ENCODE data around the gene SND1.

Gene SND1

GRCh38 chr7:127914693-127915092, 262.7 kb downstream of the SND1 start:
- DNase-seq, result no peak

DNA sequence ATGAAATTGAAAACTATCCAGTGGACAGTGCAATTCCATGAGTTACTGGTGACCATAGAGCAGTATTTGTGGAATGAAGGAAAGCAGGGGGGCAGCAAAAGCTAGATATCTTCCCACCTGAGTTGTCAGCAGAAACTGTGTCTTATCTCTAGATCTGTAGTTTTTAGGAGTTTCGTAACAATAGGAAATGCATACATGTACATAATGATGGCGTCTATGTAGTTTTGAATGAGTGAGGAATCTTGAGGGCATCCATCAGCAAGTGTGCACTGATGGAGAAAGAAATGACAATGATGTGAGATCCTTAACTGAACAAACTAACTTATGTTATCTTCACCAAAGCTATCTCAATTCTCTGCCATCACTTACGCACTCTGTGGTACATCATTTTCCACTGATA, 264.7 kb downstream of the SND1 start:
- no peak for DNase-seq

DNA sequence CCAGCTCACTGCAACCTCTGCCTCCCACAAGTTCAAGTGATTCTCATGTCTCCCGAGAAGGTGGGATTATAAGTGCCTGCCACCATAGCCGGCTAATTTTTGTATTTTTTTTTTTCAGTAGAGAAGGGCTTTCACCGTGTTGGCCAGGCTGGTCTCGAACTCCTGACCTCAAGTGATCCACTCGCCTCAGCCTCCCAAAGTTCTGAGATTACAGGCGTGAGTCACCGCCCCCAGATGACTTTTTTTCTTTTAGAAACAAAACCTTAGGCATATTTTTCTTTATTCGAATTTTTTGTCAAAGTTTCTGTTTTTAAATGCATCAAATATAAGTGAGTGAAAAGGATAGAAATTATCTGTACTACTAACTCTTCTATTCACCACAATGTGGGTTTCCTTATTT, 266.1 kb downstream of the SND1 start:
- no peak for DNase-seq

GRCh38 chr7:127920787-127921438, 268.9 kb downstream of the SND1 start:
- DNase-seq, result peak; percentile 31

DNA sequence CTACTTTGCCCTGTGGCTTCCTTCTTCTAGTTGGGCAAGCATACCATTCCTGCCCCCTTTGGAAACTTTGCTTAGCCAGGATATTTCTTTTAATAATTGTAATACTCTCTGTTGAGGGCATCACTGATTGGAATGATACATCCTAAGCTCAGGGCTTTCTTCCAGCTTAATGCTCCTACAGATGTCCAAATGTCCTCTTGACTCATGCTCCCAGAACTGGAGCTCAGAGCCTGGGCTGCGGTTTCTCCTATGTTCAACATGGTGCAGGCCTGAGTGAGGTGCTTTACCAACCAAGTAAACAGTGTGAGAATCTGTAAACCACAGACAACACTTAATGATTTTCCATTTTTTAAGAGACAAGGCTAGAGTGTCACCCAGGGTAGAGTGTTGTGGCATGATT, 270.7 kb downstream of the SND1 start:
- no peak for DNase-seq

GRCh38 chr7:127924874-127925273, 272.9 kb downstream of the SND1 start:
- no peak for DNase-seq

GRCh38 chr7:127927348-127927696, 275.3 kb downstream of the SND1 start:
- peak; percentile 69 for DNase-seq

DNA sequence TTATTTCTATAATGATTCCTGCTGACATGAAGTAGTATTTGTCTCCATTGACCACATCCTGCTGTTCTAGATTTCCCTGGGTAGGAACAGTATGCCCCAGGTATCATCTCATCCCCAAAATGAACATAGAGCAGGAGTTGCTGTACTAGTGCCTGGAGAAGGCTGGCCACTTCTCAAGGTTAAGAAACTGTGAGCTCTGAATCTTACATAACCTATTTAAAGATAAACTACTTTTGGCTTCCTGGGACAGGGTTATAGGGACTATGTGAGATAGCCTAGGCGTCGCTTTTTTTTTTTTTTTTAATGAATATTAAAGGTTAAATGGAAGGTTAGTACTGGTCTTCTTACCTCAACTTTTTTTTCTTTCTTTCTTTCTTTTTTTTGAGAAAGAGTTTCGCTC, 276.2 kb downstream of the SND1 start:
- DNase-seq, result no peak

- no peak for DNase-seq
These were observed 276.9 kb downstream of the SND1 start for GRCh38 chr7:127928852-127929251.

DNA sequence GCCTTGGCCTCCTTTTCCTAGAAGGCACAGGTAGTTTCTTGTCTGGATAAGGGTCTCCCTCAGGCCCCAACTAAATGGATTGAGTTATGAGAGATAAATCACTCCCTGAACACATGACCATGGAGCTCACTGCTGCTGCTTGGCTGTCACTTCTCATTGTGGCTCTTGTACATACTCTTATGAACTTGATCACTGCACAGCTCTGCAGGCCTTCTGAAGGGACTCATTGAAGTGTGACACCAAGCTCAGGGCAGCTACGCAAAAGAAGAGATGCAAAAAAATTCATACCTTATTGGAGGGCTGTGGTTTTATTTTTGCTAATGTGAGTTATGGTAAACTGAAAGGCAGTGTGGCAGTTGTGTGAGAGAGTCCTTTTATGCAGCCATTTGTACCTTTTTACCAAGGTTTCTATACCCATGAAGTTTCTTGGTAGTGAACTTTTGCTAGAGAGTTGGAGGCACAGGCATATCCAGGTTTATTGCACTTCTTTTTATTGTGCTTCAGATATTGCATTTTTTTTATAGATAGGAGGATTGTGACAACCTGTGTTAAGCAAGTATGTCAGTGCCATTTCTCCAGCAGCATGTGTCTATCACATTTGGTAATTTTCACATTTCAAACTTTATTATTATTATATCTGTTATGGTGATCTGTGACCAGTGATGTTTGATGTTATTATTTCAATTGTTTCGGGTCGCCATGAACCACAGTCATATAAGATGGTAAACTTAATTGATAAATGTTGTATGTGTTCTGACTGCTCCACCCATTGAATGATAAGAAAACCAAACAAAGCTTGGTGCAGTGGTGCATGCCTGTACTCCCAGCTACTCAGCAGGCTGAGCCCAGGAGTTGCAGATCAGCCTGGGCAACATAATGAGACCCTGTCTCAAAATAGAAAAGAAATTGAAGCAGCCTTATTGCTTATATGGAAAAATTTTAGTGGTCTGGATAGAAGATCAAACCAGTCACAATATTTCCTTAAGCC, 278.6 kb downstream of the SND1 start:
- no peak for DNase-seq

DNA sequence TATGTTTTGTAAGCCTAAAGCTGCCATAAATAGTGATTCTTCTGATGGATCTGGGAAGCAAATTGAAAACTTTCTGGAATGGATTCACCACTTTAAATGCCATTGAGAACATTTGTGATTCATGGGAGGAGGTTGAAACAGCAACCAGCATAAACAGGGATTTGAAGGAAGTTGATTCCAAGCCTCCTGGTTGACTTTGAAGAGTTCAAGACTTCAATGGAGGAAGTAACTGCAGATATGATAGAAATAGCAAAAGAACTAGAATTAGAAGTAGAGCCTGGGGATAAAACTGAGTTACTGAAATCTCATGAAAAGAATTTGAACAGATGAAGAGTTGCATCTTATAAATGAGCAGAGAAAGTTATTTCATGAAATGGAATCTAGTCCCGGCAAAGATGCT, 280.1 kb downstream of the SND1 start:
- no peak for DNase-seq

DNA sequence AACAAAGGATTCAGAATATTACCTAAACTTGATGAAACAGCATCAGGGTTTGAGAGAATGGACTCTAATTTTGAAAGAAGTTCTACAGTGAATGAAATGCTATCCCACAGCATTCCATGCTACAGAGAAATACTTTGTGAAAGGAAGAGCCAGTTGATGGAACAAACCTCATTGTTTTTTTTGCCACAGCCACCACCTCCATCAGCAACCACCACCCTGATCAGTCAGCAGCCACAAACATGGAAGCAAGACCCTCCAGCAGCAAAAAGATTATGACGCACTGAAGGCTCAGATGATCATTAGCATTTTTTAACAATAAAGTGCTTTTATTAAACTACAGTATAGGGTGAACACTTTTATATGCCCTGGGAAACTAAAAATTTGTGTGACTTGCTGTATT, 280.5 kb downstream of the SND1 start:
- no peak for DNase-seq

DNA sequence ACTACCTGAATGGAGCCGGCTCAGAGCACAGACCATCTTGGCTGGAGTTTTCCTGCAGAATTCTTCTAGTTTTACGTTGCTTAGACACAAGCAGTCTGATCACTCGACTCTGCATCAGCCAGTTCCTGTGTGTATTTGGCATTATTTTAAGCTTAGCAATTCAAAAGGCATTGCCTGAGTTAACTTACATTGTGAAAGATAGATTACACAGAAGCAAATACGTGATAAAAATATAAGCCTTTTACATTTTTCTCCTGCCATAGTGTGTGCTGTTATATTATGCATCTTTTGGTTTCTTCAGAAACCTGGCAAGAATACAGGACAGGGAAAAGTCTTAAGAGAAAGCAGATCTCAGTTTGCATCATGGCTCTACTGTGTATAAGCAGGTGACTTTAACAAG, 281.2 kb downstream of the SND1 start:
- DNase-seq, result peak; percentile 25

DNA sequence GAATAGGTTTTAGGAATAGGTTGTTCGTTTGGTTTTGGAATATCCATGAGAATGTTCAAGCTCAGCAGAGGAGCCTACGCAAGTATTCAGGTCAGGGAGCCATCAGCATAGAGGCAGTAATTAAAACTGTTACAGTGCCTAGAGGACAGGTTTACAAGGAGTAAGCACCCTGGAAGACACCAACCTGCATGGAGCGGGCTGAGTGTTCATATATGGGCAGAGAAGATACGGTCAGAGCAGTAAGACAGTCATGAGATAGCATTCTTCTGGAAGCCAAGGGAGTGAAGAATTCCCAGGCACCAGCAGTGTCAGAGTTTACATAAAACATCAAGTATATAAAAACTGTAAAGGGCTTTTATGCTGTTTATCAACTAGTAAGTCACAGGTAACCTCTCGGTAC, 282.7 kb downstream of the SND1 start:
- DNase-seq, result no peak

- DNase-seq, result no peak
These were observed 283.9 kb downstream of the SND1 start for GRCh38 chr7:127935847-127936376.

- no peak for DNase-seq
These were observed 285.2 kb downstream of the SND1 start for GRCh38 chr7:127937066-127937680.

DNA sequence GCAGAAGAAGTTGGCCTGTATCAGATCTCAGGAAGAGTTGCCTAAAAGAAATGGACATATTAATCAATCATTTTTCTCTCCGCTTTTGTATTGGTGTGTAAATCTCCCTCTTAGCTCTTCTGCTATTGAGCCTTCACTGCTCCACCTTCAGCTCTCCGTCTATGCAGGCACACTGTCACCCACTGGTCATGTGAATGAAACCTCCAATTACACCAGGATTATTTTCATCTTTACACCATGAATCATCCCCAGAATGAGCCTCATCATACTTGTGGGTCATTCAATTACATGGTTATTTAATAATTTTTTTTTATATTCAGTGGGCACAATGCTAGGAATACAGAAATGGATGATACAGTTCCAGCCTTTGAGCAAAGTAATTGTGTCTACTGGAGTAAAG, 286.6 kb downstream of the SND1 start:
- peak; percentile 88 for DNase-seq

DNA sequence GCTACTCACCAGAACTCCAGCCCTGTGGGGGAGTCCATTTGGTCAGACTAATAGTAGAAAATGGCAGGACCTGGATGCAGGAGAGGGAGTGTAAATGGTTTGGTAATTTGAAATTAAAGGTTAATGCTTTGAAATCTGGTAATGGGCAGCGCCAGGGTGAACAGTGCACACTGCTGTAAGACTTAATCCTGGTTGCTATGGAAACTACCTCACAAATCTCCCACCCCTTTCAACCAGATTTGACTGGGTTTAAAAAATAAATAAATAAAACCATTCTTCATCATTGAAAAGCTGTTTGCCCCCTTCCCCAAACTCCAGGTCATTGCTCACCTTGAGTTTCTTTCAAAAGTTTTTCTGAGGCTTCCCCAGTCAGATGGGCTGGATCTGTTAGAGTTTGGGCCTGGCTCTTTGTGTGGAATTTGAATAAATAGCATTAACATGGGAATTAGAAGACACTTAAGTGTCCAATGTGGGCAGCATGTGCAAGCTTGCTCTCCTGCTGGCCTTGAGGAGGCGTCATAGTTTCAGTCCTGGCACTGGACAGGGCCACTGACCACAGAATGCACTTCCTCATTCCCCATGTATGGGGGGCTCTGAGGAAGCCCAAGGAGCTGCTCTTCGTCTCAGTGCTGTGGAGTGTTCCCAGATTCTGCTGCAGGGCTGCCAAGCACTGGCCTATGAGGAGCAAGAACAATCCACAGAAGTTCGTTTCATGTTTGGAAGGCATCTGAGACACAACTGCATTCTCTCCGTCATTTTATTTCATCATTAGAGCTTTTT, 288.6 kb downstream of the SND1 start:
- DNase-seq, result peak; percentile 18

GRCh38 chr7:127941476-127942210, 289.6 kb downstream of the SND1 start:
- no peak for DNase-seq

GRCh38 chr7:127943541-127944521, 291.8 kb downstream of the SND1 start:
- DNase-seq, result peak; percentile 62

DNA sequence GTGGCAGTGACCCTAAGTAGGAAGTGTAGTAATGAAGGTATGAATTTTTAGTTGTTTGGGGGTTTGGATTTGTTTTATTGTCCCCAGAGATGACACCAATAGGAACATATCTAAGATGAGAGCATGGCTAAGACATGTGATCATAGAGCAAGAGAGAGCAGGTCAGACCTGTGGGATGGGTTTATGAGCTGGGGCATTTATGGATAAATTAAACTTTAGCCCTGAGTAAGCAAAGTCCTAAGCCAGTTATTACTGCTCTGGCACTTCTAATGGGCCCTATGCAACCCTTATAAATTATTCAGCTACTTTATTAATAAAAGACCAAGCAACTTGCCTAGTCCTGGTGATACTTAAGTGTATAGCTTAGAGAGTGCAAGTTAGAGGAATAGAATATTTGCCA, 294.1 kb downstream of the SND1 start:
- DNase-seq, result no peak

Data from fibroblast of skin of right biceps (primary cell).